GM23338 (cell line): ENCODE data around the gene RPA3. TPM values are rescaled to one million over a fixed set of nuclear protein-coding genes. Genes with fewer than 3 reads are reported as not detected.

Experiments
- ATAC-seq: fragments of 200-7000 bp; cut with Tn5 transposase; 3 replicates; pipeline ENCODE4 v1.9.1; 2020
- DNase-seq: peaks from one replicate; pipeline ENCODE4 v3.0.0-alpha.2; 2015; ENCODE audit warnings: low spot score
- H2AFZ ChIP-seq: fragments of 200-600 bp; sonication (generic); 2 replicates; pipeline ENCODE4 v1.8.0; 2016; ENCODE audit warnings: antibody characterized with exemption, mild to moderate bottlenecking, moderate library complexity
- H3F3A ChIP-seq: fragments of 200-600 bp; sonication (generic); replicated peaks from 2 replicates; pipeline ENCODE4 v1.8.0; 2017; ENCODE audit warnings: antibody characterized with exemption, mixed run types, low read depth
- H3K27ac ChIP-seq: fragments of 200-600 bp; sonication (generic); 2 replicates; pipeline ENCODE4 v1.6.1; 2016; ENCODE audit warnings: low read depth
- H3K27me3 ChIP-seq: fragments of 200-600 bp; sonication (generic); 2 replicates; pipeline ENCODE4 v1.8.0; 2016; ENCODE audit warnings: mild to moderate bottlenecking, mixed run types, moderate library complexity; ENCODE audit not compliant: insufficient read depth
- H3K36me3 ChIP-seq: fragments of 200-600 bp; sonication (generic); 2 replicates; pipeline ENCODE4 v1.8.0; 2016; ENCODE audit warnings: mild to moderate bottlenecking; ENCODE audit not compliant: insufficient read depth
- H3K4me1 ChIP-seq: fragments of 200-600 bp; sonication (generic); 2 replicates; pipeline ENCODE4 v1.8.0; 2016; ENCODE audit warnings: mild to moderate bottlenecking, moderate library complexity; ENCODE audit not compliant: insufficient read depth
- H3K4me2 ChIP-seq: fragments of 200-600 bp; sonication (generic); 2 replicates; pipeline ENCODE4 v1.7.1; 2017; ENCODE audit warnings: mixed run types
- H3K4me3 ChIP-seq: fragments of 200-600 bp; sonication (generic); 2 replicates; pipeline ENCODE4 v1.6.1; 2016; ENCODE audit warnings: mixed run types
- H3K79me2 ChIP-seq: fragments of 200-600 bp; sonication (generic); replicated peaks from 2 replicates; pipeline ENCODE4 v1.8.0; 2017; ENCODE audit warnings: mild to moderate bottlenecking; ENCODE audit not compliant: insufficient read depth
- H3K9me2 ChIP-seq: fragments of 200-600 bp; sonication (generic); 2 replicates; pipeline ENCODE4 v1.8.0; 2017; ENCODE audit not compliant: insufficient read depth
- H4K20me1 ChIP-seq: fragments of 200-600 bp; sonication (generic); replicated peaks from 2 replicates; pipeline ENCODE4 v1.8.0; 2017; ENCODE audit warnings: mild to moderate bottlenecking; ENCODE audit not compliant: insufficient read depth
- H3K27ac Mint-ChIP-seq: 2 replicates; pipeline ENCODE4 v1.8.0; 2020; ENCODE audit warnings: inconsistent platforms, mild to moderate bottlenecking, moderate library complexity, mixed read lengths
- H3K27me3 Mint-ChIP-seq: 3 replicates; pipeline ENCODE4 v1.8.0; 2022; ENCODE audit warnings: low read depth, mild to moderate bottlenecking, moderate library complexity, mixed read lengths, inconsistent platforms; ENCODE audit not compliant: insufficient read depth, poor library complexity
- H3K36me3 Mint-ChIP-seq: 3 replicates; pipeline ENCODE4 v1.8.0; 2021; ENCODE audit warnings: low read depth, mild to moderate bottlenecking, inconsistent platforms, moderate library complexity, mixed read lengths
- H3K4me1 Mint-ChIP-seq: 3 replicates; pipeline ENCODE4 v1.8.0; 2020; ENCODE audit warnings: mild to moderate bottlenecking, inconsistent platforms, mixed read lengths
- H3K4me3 Mint-ChIP-seq: 3 replicates; pipeline ENCODE4 v1.8.0; 2021; ENCODE audit warnings: moderate library complexity, mild to moderate bottlenecking, inconsistent platforms, mixed read lengths
- H3K9me3 Mint-ChIP-seq: 3 replicates; pipeline ENCODE4 v1.8.0; 2020; ENCODE audit warnings: moderate library complexity, mild to moderate bottlenecking, inconsistent platforms, mixed read lengths
- CREB1 ChIP-seq: fragments of 250-450 bp; sonication (Bioruptor Pico); IDR thresholded peaks from 2 replicates; pipeline ENCODE4 v1.5.0; 2020; ENCODE audit warnings: low read depth, mild to moderate bottlenecking, moderate library complexity
- EZH2phosphoT487 ChIP-seq: fragments of 200-600 bp; sonication (generic); IDR thresholded peaks from one replicate; pipeline ENCODE4 v1.8.1; 2018; ENCODE audit warnings: antibody characterized with exemption; ENCODE audit not compliant: unreplicated experiment
- JUNB ChIP-seq: IDR thresholded peaks from one replicate; pipeline ENCODE4 v1.6.1; 2016; ENCODE audit warnings: antibody characterized with exemption; ENCODE audit not compliant: unreplicated experiment
- NANOG ChIP-seq: IDR thresholded peaks from 2 replicates; pipeline ENCODE4 v1.6.1; 2016; ENCODE audit warnings: antibody characterized with exemption, borderline replicate concordance
- POLR2AphosphoS5 ChIP-seq: IDR thresholded peaks from 2 replicates; pipeline ENCODE4 v1.6.1; 2016; ENCODE audit warnings: antibody characterized with exemption, low read depth
- STAT1 ChIP-seq: IDR thresholded peaks from one replicate; pipeline ENCODE4 v1.6.1; 2016; ENCODE audit warnings: antibody characterized with exemption; ENCODE audit not compliant: unreplicated experiment
- ZNF331 ChIP-seq: fragments of 250-450 bp; sonication (Bioruptor Pico); IDR thresholded peaks from 2 replicates; pipeline ENCODE4 v1.5.0; 2020; ENCODE audit warnings: low read depth, mild to moderate bottlenecking, moderate library complexity
- polyA plus RNA-seq: library from polyadenylated mRNA; unstranded; fragments of >200 nt; fragmentation: Nextera tagmentation; extraction: Ambion mirVana; gene quantifications from 2 replicates; pipeline ENCODE4 v1.2.1, GENCODE V29; 2016
- total RNA-seq: library from RNA; depleted of rRNA; stranded (reverse); fragments of >200 nt; shearing (Covaris generic); gene quantifications from 2 replicates; pipeline ENCODE4 v1.2.3, GENCODE V29; 2014
- TF ChIP-seq, protein P1 (sequence below): IDR thresholded peaks from one replicate; pipeline ENCODE4 v1.6.1; 2018; ENCODE audit warnings: antibody characterized with exemption; ENCODE audit not compliant: unreplicated experiment
- TF ChIP-seq, protein P2 (sequence below): fragments of 250-450 bp; sonication (Bioruptor Pico); IDR thresholded peaks from 2 replicates; pipeline ENCODE4 v1.5.0; 2020; ENCODE audit warnings: mild to moderate bottlenecking, moderate library complexity

Gene RPA3
- total and polyA plus RNA-seq, 2 experiments from 2014 or later: 74.9 to 287 TPM

DNA sequence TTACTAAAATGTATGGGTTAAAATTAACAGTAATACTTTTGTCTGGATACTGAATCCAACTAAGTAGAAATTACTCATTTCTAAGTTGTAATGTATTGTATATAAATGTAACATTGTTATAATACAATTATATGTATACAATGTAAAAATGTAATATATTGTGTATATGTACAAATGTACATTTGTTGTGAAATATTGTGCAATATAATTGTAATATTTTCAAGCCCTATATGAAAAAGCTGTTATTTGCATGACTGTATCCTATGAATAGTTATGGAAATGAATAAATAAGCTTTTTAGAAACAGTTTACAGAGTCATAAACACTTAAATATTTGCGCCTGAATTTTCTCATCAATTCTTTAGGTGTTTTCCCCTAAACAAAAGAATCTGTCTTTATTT is 98.2 kb downstream of the RPA3 start:
- TF ChIP-seq, protein P1, sequence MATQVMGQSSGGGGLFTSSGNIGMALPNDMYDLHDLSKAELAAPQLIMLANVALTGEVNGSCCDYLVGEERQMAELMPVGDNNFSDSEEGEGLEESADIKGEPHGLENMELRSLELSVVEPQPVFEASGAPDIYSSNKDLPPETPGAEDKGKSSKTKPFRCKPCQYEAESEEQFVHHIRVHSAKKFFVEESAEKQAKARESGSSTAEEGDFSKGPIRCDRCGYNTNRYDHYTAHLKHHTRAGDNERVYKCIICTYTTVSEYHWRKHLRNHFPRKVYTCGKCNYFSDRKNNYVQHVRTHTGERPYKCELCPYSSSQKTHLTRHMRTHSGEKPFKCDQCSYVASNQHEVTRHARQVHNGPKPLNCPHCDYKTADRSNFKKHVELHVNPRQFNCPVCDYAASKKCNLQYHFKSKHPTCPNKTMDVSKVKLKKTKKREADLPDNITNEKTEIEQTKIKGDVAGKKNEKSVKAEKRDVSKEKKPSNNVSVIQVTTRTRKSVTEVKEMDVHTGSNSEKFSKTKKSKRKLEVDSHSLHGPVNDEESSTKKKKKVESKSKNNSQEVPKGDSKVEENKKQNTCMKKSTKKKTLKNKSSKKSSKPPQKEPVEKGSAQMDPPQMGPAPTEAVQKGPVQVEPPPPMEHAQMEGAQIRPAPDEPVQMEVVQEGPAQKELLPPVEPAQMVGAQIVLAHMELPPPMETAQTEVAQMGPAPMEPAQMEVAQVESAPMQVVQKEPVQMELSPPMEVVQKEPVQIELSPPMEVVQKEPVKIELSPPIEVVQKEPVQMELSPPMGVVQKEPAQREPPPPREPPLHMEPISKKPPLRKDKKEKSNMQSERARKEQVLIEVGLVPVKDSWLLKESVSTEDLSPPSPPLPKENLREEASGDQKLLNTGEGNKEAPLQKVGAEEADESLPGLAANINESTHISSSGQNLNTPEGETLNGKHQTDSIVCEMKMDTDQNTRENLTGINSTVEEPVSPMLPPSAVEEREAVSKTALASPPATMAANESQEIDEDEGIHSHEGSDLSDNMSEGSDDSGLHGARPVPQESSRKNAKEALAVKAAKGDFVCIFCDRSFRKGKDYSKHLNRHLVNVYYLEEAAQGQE: no peak
- no peak for TF ChIP-seq POLR2AphosphoS5
- no peak for TF ChIP-seq JUNB
- no peak for TF ChIP-seq CREB1 (CRISPR knock-in tag)
- no peak for TF ChIP-seq NANOG
- TF ChIP-seq STAT1: no peak
- TF ChIP-seq, protein P2, sequence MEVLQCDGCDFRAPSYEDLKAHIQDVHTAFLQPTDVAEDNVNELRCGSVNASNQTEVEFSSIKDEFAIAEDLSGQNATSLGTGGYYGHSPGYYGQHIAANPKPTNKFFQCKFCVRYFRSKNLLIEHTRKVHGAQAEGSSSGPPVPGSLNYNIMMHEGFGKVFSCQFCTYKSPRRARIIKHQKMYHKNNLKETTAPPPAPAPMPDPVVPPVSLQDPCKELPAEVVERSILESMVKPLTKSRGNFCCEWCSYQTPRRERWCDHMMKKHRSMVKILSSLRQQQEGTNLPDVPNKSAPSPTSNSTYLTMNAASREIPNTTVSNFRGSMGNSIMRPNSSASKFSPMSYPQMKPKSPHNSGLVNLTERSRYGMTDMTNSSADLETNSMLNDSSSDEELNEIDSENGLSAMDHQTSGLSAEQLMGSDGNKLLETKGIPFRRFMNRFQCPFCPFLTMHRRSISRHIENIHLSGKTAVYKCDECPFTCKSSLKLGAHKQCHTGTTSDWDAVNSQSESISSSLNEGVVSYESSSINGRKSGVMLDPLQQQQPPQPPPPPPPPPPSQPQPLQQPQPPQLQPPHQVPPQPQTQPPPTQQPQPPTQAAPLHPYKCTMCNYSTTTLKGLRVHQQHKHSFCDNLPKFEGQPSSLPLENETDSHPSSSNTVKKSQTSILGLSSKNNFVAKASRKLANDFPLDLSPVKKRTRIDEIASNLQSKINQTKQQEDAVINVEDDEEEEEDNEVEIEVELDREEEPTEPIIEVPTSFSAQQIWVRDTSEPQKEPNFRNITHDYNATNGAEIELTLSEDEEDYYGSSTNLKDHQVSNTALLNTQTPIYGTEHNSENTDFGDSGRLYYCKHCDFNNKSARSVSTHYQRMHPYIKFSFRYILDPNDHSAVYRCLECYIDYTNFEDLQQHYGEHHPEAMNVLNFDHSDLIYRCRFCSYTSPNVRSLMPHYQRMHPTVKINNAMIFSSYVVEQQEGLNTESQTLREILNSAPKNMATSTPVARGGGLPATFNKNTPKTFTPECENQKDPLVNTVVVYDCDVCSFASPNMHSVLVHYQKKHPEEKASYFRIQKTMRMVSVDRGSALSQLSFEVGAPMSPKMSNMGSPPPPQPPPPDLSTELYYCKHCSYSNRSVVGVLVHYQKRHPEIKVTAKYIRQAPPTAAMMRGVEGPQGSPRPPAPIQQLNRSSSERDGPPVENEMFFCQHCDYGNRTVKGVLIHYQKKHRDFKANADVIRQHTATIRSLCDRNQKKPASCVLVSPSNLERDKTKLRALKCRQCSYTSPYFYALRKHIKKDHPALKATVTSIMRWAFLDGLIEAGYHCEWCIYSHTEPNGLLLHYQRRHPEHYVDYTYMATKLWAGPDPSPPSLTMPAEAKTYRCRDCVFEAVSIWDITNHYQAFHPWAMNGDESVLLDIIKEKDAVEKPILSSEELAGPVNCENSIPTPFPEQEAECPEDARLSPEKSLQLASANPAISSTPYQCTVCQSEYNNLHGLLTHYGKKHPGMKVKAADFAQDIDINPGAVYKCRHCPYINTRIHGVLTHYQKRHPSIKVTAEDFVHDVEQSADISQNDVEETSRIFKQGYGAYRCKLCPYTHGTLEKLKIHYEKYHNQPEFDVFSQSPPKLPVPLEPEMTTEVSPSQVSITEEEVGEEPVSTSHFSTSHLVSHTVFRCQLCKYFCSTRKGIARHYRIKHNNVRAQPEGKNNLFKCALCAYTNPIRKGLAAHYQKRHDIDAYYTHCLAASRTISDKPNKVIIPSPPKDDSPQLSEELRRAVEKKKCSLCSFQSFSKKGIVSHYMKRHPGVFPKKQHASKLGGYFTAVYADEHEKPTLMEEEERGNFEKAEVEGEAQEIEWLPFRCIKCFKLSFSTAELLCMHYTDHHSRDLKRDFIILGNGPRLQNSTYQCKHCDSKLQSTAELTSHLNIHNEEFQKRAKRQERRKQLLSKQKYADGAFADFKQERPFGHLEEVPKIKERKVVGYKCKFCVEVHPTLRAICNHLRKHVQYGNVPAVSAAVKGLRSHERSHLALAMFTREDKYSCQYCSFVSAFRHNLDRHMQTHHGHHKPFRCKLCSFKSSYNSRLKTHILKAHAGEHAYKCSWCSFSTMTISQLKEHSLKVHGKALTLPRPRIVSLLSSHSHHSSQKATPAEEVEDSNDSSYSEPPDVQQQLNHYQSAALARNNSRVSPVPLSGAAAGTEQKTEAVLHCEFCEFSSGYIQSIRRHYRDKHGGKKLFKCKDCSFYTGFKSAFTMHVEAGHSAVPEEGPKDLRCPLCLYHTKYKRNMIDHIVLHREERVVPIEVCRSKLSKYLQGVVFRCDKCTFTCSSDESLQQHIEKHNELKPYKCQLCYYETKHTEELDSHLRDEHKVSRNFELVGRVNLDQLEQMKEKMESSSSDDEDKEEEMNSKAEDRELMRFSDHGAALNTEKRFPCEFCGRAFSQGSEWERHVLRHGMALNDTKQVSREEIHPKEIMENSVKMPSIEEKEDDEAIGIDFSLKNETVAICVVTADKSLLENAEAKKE (CRISPR knock-in tag): no peak
- TF ChIP-seq ZNF331 (CRISPR knock-in tag): no peak
- TF ChIP-seq EZH2phosphoT487: no peak
- no peaks in the 10 kb centered on the region for H3K36me3 ChIP-seq
- ATAC-seq: no peak
- no peak overlapping the region for H3K4me2 ChIP-seq
- Mint-ChIP-seq H3K9me3 (peaks cover 3% of the 10 kb centered on the region; the same call in 1 of the 3 replicates), H3K27ac (no peak overlapping the region), H3K4me3 (no peak overlapping the region), H3K27me3 (peaks cover 2% of the 10 kb centered on the region), H3K4me1 (peaks cover 5% of the 10 kb centered on the region; the same call in 2 of the 3 replicates), H3K36me3 (no peaks in the 10 kb centered on the region)
- H3K27ac ChIP-seq: no peak overlapping the region
- no peaks in the 10 kb centered on the region for H3K9me2 ChIP-seq
- H3K4me1 ChIP-seq: no peaks in the 10 kb centered on the region
- no peaks in the 10 kb centered on the region for H3K79me2 ChIP-seq
- DNase-seq: no peak
- H3K4me3 ChIP-seq: no peak overlapping the region
- H3F3A ChIP-seq: no peaks in the 10 kb centered on the region
- H4K20me1 ChIP-seq: no peaks in the 10 kb centered on the region
- H2AFZ ChIP-seq: no peak overlapping the region
- H3K27me3 ChIP-seq: no peaks in the 10 kb centered on the region
